HG03025 (cell line): ENCODE measurements around the gene STX8.

ENCODE experiments used
- ATAC-seq: cut with Tn5 transposase; IDR thresholded peaks from one replicate; pipeline ENCODE4 v1.9.1; 2021; ENCODE audit warnings: mild to moderate bottlenecking, moderate library complexity; ENCODE audit not compliant: unreplicated experiment, low FRiP score

The STX8 gene

GRCh38 chr17:9220398-9221146, 355.0 kb downstream of the STX8 start:
- ATAC-seq: no peak

GRCh38 chr17:9219631-9220397, 355.8 kb downstream of the STX8 start:
- no peak for ATAC-seq

GRCh38 chr17:9218911-9219310, 356.7 kb downstream of the STX8 start:
- no peak for ATAC-seq

GRCh38 chr17:9218064-9218635, 357.5 kb downstream of the STX8 start:
- ATAC-seq: no peak

GRCh38 chr17:9217151-9218056, 358.2 kb downstream of the STX8 start:
- no peak for ATAC-seq

GRCh38 chr17:9215465-9215864, 360.2 kb downstream of the STX8 start:
- no peak for ATAC-seq

GRCh38 chr17:9213303-9213640, 362.3 kb downstream of the STX8 start:
- ATAC-seq: no peak

- ATAC-seq: no peak
These were observed 363.0 kb downstream of the STX8 start for GRCh38 chr17:9212376-9213302.

- no peak for ATAC-seq
These were observed 364.4 kb downstream of the STX8 start for GRCh38 chr17:9211133-9211765.

GRCh38 chr17:9209781-9210370, 365.7 kb downstream of the STX8 start:
- ATAC-seq: no peak

- no peak for ATAC-seq
These were observed 366.3 kb downstream of the STX8 start for GRCh38 chr17:9209347-9209746.

- no peak for ATAC-seq
These were observed 367.1 kb downstream of the STX8 start for GRCh38 chr17:9208381-9209105.

GRCh38 chr17:9206741-9207332, 368.8 kb downstream of the STX8 start:
- ATAC-seq: no peak

GRCh38 chr17:9206410-9206703, 369.3 kb downstream of the STX8 start:
- no peak for ATAC-seq

GRCh38 chr17:9205520-9206409, 369.9 kb downstream of the STX8 start:
- no peak for ATAC-seq

- no peak for ATAC-seq
These were observed 370.8 kb downstream of the STX8 start for GRCh38 chr17:9204637-9205329.
